ENCODE data around the gene TMEM39B.
"Not testable (repeated sequence)": the region's sequence is repeated elsewhere in the genome, so short reads cannot be mapped to it uniquely, and the experiment has no call there.

- not testable (repeated sequence) for TF ChIP-seq POLR2AphosphoS5, CTCF (IDR thresholded peaks at IDR 0.05)
These were observed 6.9 kb upstream of the TMEM39B start for GRCh38 chr1:32065613-32066488.

Data from suprapubic skin (tissue), 3 donors.